BLaER1 treated with 17β-estradiol and CSF1 and Interleukin-3, amounts not matched to agents 10 nM and 100 nM (cell line): ENCODE data around the gene SIX6.

Experiments
- H3K27ac ChIP-seq, 11 experiments: shearing (Covaris generic); formaldehyde crosslinking; 2 replicates each; pipeline ENCODE4 v1.8.1; 2022
- H3K27me3 ChIP-seq, 11 experiments: shearing (Covaris generic); formaldehyde crosslinking; 2 replicates each; pipeline ENCODE4 v1.8.1; 2022
- H3K36me3 ChIP-seq, 11 experiments: shearing (Covaris generic); formaldehyde crosslinking; 2 replicates each; pipeline ENCODE4 v1.8.1; 2022
- H3K4me1 ChIP-seq, 10 experiments: shearing (Covaris generic); formaldehyde crosslinking; 2 replicates each; pipeline ENCODE4 v1.8.1; 2022
- H3K4me2 ChIP-seq, 11 experiments: shearing (Covaris generic); formaldehyde crosslinking; 2 replicates each; pipeline ENCODE4 v1.8.1; 2022
- H3K4me3 ChIP-seq, 10 experiments: shearing (Covaris generic); formaldehyde crosslinking; 2 replicates each; pipeline ENCODE4 v1.8.1; 2022
- H3K9ac ChIP-seq, 11 experiments: shearing (Covaris generic); formaldehyde crosslinking; 2 replicates each; pipeline ENCODE4 v1.8.1; 2022
- H3K9me3 ChIP-seq, 11 experiments: shearing (Covaris generic); formaldehyde crosslinking; replicated peaks in 1 of 11; 2 replicates each; pipeline ENCODE4 v1.8.1; 2022
- H4K20me1 ChIP-seq, 11 experiments: shearing (Covaris generic); formaldehyde crosslinking; 2 replicates each; pipeline ENCODE4 v1.8.1; 2022
- Cebpa-rat ChIP-seq, 11 experiments: shearing (Covaris generic); IDR thresholded peaks; 2 replicates each; pipeline ENCODE4 v1.8.1; 2022

SIX6 gene

GRCh38 chr14:60510951-60511599 is 2.1 kb downstream of the SIX6 start:
- no peaks in the 10 kb centered on the region for H4K20me1 ChIP-seq

GRCh38 chr14:60512126-60512525 is 3.2 kb downstream of the SIX6 start:
- peaks cover 0 to 3% (median 0%) of the 10 kb centered on the region in 11 experiments; a peak in 3 of 22 replicates for H3K27me3 ChIP-seq
- no peaks in the 10 kb centered on the region for H3K36me3 ChIP-seq
- no peak overlapping the region for H3K4me2 ChIP-seq
- no peak overlapping the region for H3K27ac ChIP-seq
- no peak for TF ChIP-seq Cebpa-rat (IDR thresholded peaks at IDR 0.05)
- no peak overlapping the region for H3K4me3 ChIP-seq
- H4K20me1 ChIP-seq: no peaks in the 10 kb centered on the region
- H3K4me1 ChIP-seq: no peaks in the 10 kb centered on the region
- H3K9ac ChIP-seq: no peak overlapping the region
- peaks cover 62 to 68% (median 65%) of the 10 kb centered on the region in 11 experiments for H3K9me3 ChIP-seq

More at GRCh38 chr14:60510951-60511599, 2.1 kb downstream of the SIX6 start:
- Histone ChIP-seq H3K9me3 (peaks cover 66 to 74% (median 71%) of the 10 kb centered on the region in 11 experiments), H3K4me1 (peaks cover 0 to 1% (median 0%) of the 10 kb centered on the region in 10 experiments; a peak in 1 of 20 replicates), H3K9ac (no peak overlapping the region), H3K4me2 (no peak overlapping the region), H3K36me3 (no peaks in the 10 kb centered on the region), H3K4me3 (no peak overlapping the region), H3K27me3 (peaks cover 0 to 12% (median under 1%) of the 10 kb centered on the region in 11 experiments; a peak in 5 of 22 replicates), H3K27ac (no peak overlapping the region)
- TF ChIP-seq Cebpa-rat (IDR thresholded peaks at IDR 0.05): no peak

GRCh38 chr14:60512973-60513571 is 4.1 kb downstream of the SIX6 start:
- Histone ChIP-seq H3K27me3 (no peaks in the 10 kb centered on the region; a peak in 1 of 22 replicates), H3K4me1 (no peaks in the 10 kb centered on the region), H3K4me3 (no peak overlapping the region)

GRCh38 chr14:60514378-60514740 is 5.4 kb downstream of the SIX6 start:
- no peak for TF ChIP-seq Cebpa-rat (IDR thresholded peaks at IDR 0.05)
- Histone ChIP-seq H3K4me3 (no peak overlapping the region), H3K27ac (no peak overlapping the region), H3K9ac (no peak overlapping the region), H3K36me3 (no peaks in the 10 kb centered on the region), H3K4me2 (no peak overlapping the region), H3K27me3 (no peaks in the 10 kb centered on the region), H4K20me1 (no peaks in the 10 kb centered on the region), H3K9me3 (peaks cover 40 to 47% (median 44%) of the 10 kb centered on the region in 11 experiments), H3K4me1 (no peaks in the 10 kb centered on the region)

More at GRCh38 chr14:60512973-60513571, 4.1 kb downstream of the SIX6 start:
- Histone ChIP-seq H3K36me3 (no peaks in the 10 kb centered on the region), H4K20me1 (no peaks in the 10 kb centered on the region), H3K9me3 (peaks cover 53 to 59% (median 57%) of the 10 kb centered on the region in 11 experiments), H3K9ac (no peak overlapping the region), H3K27ac (no peak overlapping the region), H3K4me2 (no peak overlapping the region)
- TF ChIP-seq Cebpa-rat (IDR thresholded peaks at IDR 0.05): no peak

- Histone ChIP-seq H3K4me2 (no peak overlapping the region), H3K36me3 (no peaks in the 10 kb centered on the region), H3K27ac (no peak overlapping the region), H3K9ac (no peak overlapping the region), H3K4me3 (no peak overlapping the region), H3K27me3 (no peaks in the 10 kb centered on the region), H3K4me1 (no peaks in the 10 kb centered on the region), H3K9me3 (peaks cover 34 to 42% (median 38%) of the 10 kb centered on the region in 11 experiments), H4K20me1 (no peaks in the 10 kb centered on the region)
- no peak for TF ChIP-seq Cebpa-rat (IDR thresholded peaks at IDR 0.05)
These were observed 6.0 kb downstream of the SIX6 start for GRCh38 chr14:60514741-60515491.

- Histone ChIP-seq H3K9me3 (peaks cover 26 to 34% (median 31%) of the 10 kb centered on the region in 11 experiments), H3K27ac (no peak overlapping the region), H3K4me3 (no peak overlapping the region), H3K9ac (no peak overlapping the region), H4K20me1 (no peaks in the 10 kb centered on the region), H3K4me1 (no peaks in the 10 kb centered on the region), H3K36me3 (no peaks in the 10 kb centered on the region), H3K27me3 (no peaks in the 10 kb centered on the region), H3K4me2 (no peak overlapping the region)
- no peak for TF ChIP-seq Cebpa-rat (IDR thresholded peaks at IDR 0.05)
These were observed 6.8 kb downstream of the SIX6 start for GRCh38 chr14:60515511-60516289.

GRCh38 chr14:60532442-60532841 is 23.5 kb downstream of the SIX6 start:
- Histone ChIP-seq H3K27ac (no peak overlapping the region), H3K9me3 (0 out of 22 replicates have a peak, but pooled peaks cover 0 to 4% (median 0%) of the 10 kb centered on the region in 11 experiments), H4K20me1 (no peaks in the 10 kb centered on the region), H3K36me3 (no peaks in the 10 kb centered on the region), H3K4me3 (no peak overlapping the region), H3K4me2 (no peak overlapping the region), H3K9ac (no peak overlapping the region), H3K27me3 (no peaks in the 10 kb centered on the region), H3K4me1 (no peaks in the 10 kb centered on the region)
- no peak for TF ChIP-seq Cebpa-rat (IDR thresholded peaks at IDR 0.05)

- Histone ChIP-seq H4K20me1 (no peaks in the 10 kb centered on the region), H3K36me3 (no peaks in the 10 kb centered on the region), H3K9ac (no peak overlapping the region), H3K9me3 (peaks cover 5 to 25% (median 14%) of the 10 kb centered on the region in 11 experiments; a peak in 12 of 22 replicates), H3K4me2 (no peak overlapping the region), H3K27me3 (no peaks in the 10 kb centered on the region), H3K27ac (no peak overlapping the region), H3K4me3 (no peak overlapping the region), H3K4me1 (no peaks in the 10 kb centered on the region)
- no peak for TF ChIP-seq Cebpa-rat (IDR thresholded peaks at IDR 0.05)
These were observed 28.7 kb downstream of the SIX6 start for GRCh38 chr14:60537663-60538062.

- Histone ChIP-seq H3K4me3 (no peak overlapping the region), H3K27me3 (no peaks in the 10 kb centered on the region), H3K36me3 (no peaks in the 10 kb centered on the region), H3K9ac (no peak overlapping the region), H3K27ac (no peak overlapping the region), H3K4me2 (no peak overlapping the region), H3K9me3 (peaks cover 21 to 33% (median 27%) of the 10 kb centered on the region in 11 experiments; a peak in 21 of 22 replicates), H4K20me1 (no peaks in the 10 kb centered on the region), H3K4me1 (no peaks in the 10 kb centered on the region)
- no peak for TF ChIP-seq Cebpa-rat (IDR thresholded peaks at IDR 0.05)
These were observed 35.7 kb downstream of the SIX6 start for GRCh38 chr14:60544659-60545058.
